Activated T-helper 17 cell treated with anti-CD3 and anti-CD28 coated beads, Interleukin-2, amount 50 U/mL, for 72 hours (primary cell): Measurements from ENCODE around the gene NFKBIA. TPM values are rescaled to one million over a fixed set of nuclear protein-coding genes. Genes with fewer than 3 reads are reported as not detected.
"Not testable (repeated sequence)": the region's sequence is repeated elsewhere in the genome, so short reads cannot be mapped to it uniquely, and the experiment has no call there.

Experiments used
- ATAC-seq: fragments of 150-1000 bp; cut with Tn5 transposase; replicated peaks from 2 replicates; pipeline ENCODE4 v1.10.0; 2021; ENCODE audit warnings: mild to moderate bottlenecking, moderate library complexity
- H3K27ac Mint-ChIP-seq: one replicate; pipeline ENCODE4 v1.8.0; 2022; ENCODE audit warnings: mixed read lengths
- H3K27me3 Mint-ChIP-seq: one replicate; pipeline ENCODE4 v1.8.0; 2022; ENCODE audit warnings: mixed read lengths
- H3K36me3 Mint-ChIP-seq: one replicate; pipeline ENCODE4 v1.8.0; 2022; ENCODE audit warnings: low read depth, mild to moderate bottlenecking, mixed read lengths
- H3K4me1 Mint-ChIP-seq: one replicate; pipeline ENCODE4 v1.8.0; 2022; ENCODE audit warnings: mixed read lengths
- H3K4me3 Mint-ChIP-seq: one replicate; pipeline ENCODE4 v1.8.0; 2022; ENCODE audit warnings: mild to moderate bottlenecking, mixed read lengths
- H3K9me3 Mint-ChIP-seq: one replicate; pipeline ENCODE4 v1.8.0; 2022; ENCODE audit warnings: mixed read lengths
- total RNA-seq, 2 donors: library from RNA; stranded (reverse); gene quantifications; one replicate each; pipeline ENCODE4 v1.2.3, GENCODE V29; 2022

NFKBIA gene
- 100 to 1,000 TPM; 299 to 554 TPM for total RNA-seq

DNA sequence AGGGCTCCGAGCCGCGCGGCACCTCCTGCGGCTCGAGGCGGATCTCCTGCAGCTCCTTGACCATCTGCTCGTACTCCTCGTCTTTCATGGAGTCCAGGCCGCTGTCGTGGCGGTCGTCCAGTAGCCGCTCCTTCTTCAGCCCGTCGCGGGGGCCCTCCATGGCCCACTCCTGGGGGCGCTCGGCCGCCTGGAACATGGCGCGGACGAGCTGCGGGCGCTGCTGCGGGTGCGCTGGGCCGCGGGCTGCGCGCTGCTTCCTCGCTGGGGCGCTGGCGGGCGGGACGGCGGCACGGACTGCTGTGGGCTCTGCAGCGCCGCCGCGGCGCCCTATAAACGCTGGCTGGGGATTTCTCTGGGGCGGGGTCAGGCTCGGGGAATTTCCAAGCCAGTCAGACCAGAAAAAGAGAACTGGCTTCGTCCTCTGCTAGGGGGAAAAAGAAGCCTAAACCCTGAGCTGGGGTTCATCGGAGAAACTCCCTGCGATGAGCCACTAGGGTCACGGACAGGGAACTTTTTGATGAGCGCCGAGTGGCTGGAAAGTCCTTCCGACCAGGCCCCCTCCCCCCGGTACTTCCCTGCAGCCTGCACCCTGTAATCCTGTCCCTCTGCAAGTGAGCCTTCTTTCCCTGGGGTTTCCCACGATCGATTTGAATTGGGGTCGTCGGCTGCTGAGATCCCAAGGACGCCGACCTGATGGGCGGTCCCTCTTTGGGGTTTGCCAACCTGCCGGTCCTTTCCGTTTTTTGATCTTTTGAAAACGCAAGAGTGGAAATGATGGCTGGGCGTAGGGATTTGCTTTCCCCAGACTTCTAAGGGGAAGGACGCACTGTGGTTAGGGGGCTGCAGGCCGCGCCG lies at the start of gene NFKBIA:
Gene NFKBIA (minus strand): TSS at position 301 of the 855 bp plus-strand sequence. CDS start 105 bp downstream, at position 196.
- peak within 1 kb of the TSS; percentile 97 for H3K27ac Mint-ChIP-seq

DNA sequence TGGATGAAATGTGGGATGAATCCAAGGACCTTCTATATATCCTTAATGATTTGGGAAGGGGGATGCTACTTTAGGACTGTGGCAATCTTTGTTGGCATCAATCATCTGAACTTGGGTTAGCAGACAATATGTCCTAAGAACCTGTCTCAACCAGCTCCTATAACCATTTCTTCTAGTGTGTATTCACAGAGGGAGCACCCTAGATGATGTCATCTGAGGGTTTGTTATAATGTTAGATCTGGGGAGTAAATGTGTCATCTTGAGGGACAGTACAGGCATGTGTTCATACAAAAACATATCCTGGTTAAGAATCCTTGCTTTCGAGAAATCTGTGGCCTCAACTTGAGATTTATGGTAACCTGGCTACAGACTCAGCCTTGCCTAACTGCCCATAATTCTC lies 41.9 kb upstream of the NFKBIA start:
- Mint-ChIP-seq H3K9me3 (no peaks in the 10 kb centered on the region), H3K4me3 (no peak overlapping the region), H3K27ac (no peak overlapping the region)

More for the DNA sequence above, at the start of gene NFKBIA:
- H3K4me3 Mint-ChIP-seq: peak within 1 kb of the TSS; percentile 97
- H3K4me1 Mint-ChIP-seq: peaks cover 26% of the 10 kb centered on the region
- no peaks in the 10 kb centered on the region for H3K27me3 Mint-ChIP-seq
- H3K36me3 Mint-ChIP-seq: peaks cover 54% of the 10 kb centered on the region
- peak; percentile 63 for ATAC-seq
- H3K9me3 Mint-ChIP-seq: no peaks in the 10 kb centered on the region

DNA sequence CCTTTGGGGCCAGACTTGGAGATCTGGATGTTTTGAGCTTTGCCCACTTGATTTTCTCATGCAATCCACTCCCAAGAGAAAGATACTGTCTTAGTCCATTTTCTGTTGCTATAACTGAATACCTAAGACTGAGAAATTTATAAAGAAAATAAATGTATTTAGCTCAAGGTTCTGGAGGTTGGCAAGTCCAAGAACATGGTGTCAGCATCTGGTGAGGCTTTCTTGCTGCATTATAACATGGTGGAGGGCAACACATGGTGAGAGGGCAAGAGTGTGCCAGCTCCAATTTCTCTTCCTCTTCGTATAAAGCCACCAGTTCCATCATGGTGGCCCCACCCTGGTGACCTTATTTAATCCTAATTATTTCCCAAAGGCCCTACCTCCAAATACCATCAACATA lies 39.6 kb upstream of the NFKBIA start:
- Mint-ChIP-seq H3K9me3 (no peaks in the 10 kb centered on the region), H3K27me3 (no peaks in the 10 kb centered on the region), H3K27ac (no peak overlapping the region), H3K4me1 (no peaks in the 10 kb centered on the region), H3K36me3 (no peaks in the 10 kb centered on the region), H3K4me3 (no peak overlapping the region)
- no peak for ATAC-seq

More for the DNA sequence above, 41.9 kb upstream of the NFKBIA start:
- ATAC-seq: no peak
- no peaks in the 10 kb centered on the region for H3K27me3 Mint-ChIP-seq
- H3K4me1 Mint-ChIP-seq: no peaks in the 10 kb centered on the region
- H3K36me3 Mint-ChIP-seq: no peaks in the 10 kb centered on the region

GRCh38 chr14:35441160-35441559 lies 36.6 kb upstream of the NFKBIA start:
- no peak overlapping the region for H3K4me3 Mint-ChIP-seq
- no peak for ATAC-seq
- H3K36me3 Mint-ChIP-seq: no peaks in the 10 kb centered on the region
- H3K4me1 Mint-ChIP-seq: no peaks in the 10 kb centered on the region
- H3K9me3 Mint-ChIP-seq: no peaks in the 10 kb centered on the region
- H3K27ac Mint-ChIP-seq: no peak overlapping the region
- H3K27me3 Mint-ChIP-seq: no peaks in the 10 kb centered on the region

DNA sequence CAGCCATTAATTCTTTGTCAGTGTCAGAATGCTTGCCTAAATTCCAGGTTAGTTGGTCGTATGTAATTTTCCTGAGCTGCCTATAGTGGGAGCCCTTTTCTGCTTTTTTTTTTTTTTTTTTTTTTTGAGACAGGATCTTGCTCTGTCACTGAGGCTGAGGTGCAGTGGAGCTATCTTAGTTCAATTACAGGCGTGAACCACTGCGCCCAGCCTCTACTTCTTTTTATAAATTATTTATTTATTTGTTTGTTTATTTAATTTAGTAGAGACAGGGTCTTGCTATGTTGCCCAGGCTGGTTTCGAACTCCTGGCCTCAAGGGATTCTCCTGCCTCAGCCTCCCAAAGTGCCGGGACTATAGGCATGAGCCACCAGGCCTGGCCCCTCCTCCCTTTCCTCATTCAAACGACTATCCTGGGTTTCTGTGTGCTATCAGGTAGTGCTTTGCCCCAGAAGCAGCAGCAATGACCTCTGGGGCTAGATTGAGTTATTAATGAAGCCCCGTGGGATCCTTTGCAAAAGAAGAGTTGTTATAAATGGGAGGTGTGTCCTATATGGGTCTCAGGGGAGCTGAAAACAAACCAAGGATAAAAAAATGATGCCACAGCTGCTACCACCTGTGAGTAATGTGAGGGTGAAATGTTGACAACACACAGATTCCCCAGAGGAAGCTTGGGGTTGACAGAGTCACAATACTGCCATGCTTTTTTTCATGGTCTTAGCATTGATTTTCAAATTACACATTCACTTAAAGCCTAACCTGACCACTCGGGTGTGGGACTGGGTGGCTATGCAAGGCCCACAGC lies 34.6 kb upstream of the NFKBIA start:
- H3K27ac Mint-ChIP-seq: no peak overlapping the region
- H3K4me1 Mint-ChIP-seq: peaks cover 6% of the 10 kb centered on the region
- H3K36me3 Mint-ChIP-seq: no peaks in the 10 kb centered on the region
- H3K9me3 Mint-ChIP-seq: no peaks in the 10 kb centered on the region
- ATAC-seq: no peak
- no peak overlapping the region for H3K4me3 Mint-ChIP-seq
- H3K27me3 Mint-ChIP-seq: no peaks in the 10 kb centered on the region

- ATAC-seq, H3K27ac Mint-ChIP-seq, H3K4me1 Mint-ChIP-seq, H3K9me3 Mint-ChIP-seq, H3K36me3 Mint-ChIP-seq, H3K4me3 Mint-ChIP-seq, H3K27me3 Mint-ChIP-seq: not testable (repeated sequence)
These were observed 33.9 kb upstream of the NFKBIA start for GRCh38 chr14:35438492-35438891.

GRCh38 chr14:35435177-35435576 lies 30.6 kb upstream of the NFKBIA start:
- Mint-ChIP-seq H3K36me3 (no peaks in the 10 kb centered on the region), H3K4me3 (no peak overlapping the region), H3K27ac (peak overlapping the region; percentile 66), H3K27me3 (no peaks in the 10 kb centered on the region), H3K4me1 (peaks cover 8% of the 10 kb centered on the region), H3K9me3 (no peaks in the 10 kb centered on the region)
- peak; percentile 77 for ATAC-seq

GRCh38 chr14:35433826-35434225 lies 29.3 kb upstream of the NFKBIA start:
- Mint-ChIP-seq H3K9me3 (no peaks in the 10 kb centered on the region), H3K4me1 (peaks cover 11% of the 10 kb centered on the region), H3K27me3 (no peaks in the 10 kb centered on the region), H3K4me3 (no peak overlapping the region), H3K27ac (no peak overlapping the region), H3K36me3 (no peaks in the 10 kb centered on the region)
- ATAC-seq: no peak

GRCh38 chr14:35430459-35431199 lies 26.1 kb upstream of the NFKBIA start:
- H3K4me1 Mint-ChIP-seq: peaks cover 11% of the 10 kb centered on the region
- no peak for ATAC-seq
- H3K27me3 Mint-ChIP-seq: no peaks in the 10 kb centered on the region
- peak overlapping the region; percentile 7 for H3K4me3 Mint-ChIP-seq
- no peaks in the 10 kb centered on the region for H3K9me3 Mint-ChIP-seq
- no peaks in the 10 kb centered on the region for H3K36me3 Mint-ChIP-seq
- no peak overlapping the region for H3K27ac Mint-ChIP-seq

DNA sequence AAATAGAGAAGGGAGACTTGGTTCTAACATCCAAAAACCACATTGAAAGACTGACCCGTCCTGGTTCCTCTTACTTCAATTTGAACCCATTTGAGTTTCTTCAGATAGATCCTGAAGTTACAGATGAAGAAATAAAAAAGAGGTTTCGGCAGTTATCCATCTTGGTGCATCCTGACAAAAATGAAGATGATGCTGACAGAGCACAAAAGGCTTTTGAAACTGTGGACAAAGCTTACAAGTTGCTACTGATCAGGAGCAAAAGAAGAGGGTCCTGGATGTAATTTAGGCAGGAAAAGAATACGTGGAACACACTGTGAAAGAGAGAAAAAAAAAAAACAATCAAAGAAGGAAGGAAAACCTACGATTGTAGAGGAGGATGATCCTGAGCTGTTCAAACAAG lies 25.4 kb upstream of the NFKBIA start:
- ATAC-seq: no peak
- H3K36me3 Mint-ChIP-seq: no peaks in the 10 kb centered on the region
- no peak overlapping the region for H3K27ac Mint-ChIP-seq
- no peaks in the 10 kb centered on the region for H3K27me3 Mint-ChIP-seq
- peaks cover 6% of the 10 kb centered on the region for H3K4me1 Mint-ChIP-seq
- peak overlapping the region; percentile 7 for H3K4me3 Mint-ChIP-seq
- no peaks in the 10 kb centered on the region for H3K9me3 Mint-ChIP-seq

GRCh38 chr14:35425850-35426249 lies 21.3 kb upstream of the NFKBIA start:
- Mint-ChIP-seq H3K4me3 (no peak overlapping the region), H3K27ac (no peak overlapping the region), H3K36me3 (no peaks in the 10 kb centered on the region), H3K27me3 (no peaks in the 10 kb centered on the region), H3K4me1 (peaks cover 10% of the 10 kb centered on the region), H3K9me3 (no peaks in the 10 kb centered on the region)
- peak; percentile 74 for ATAC-seq

- no peak for ATAC-seq
- Mint-ChIP-seq H3K4me3 (no peak overlapping the region), H3K4me1 (peaks cover 4% of the 10 kb centered on the region), H3K27me3 (no peaks in the 10 kb centered on the region), H3K36me3 (no peaks in the 10 kb centered on the region), H3K27ac (no peak overlapping the region), H3K9me3 (no peaks in the 10 kb centered on the region)
These were observed 19.1 kb upstream of the NFKBIA start for GRCh38 chr14:35423621-35424020.

- H3K27me3 Mint-ChIP-seq: peaks cover 4% of the 10 kb centered on the region
- no peak overlapping the region for H3K4me3 Mint-ChIP-seq
- no peaks in the 10 kb centered on the region for H3K9me3 Mint-ChIP-seq
- peaks cover 6% of the 10 kb centered on the region for H3K36me3 Mint-ChIP-seq
- H3K27ac Mint-ChIP-seq: no peak overlapping the region
- H3K4me1 Mint-ChIP-seq: peaks cover 31% of the 10 kb centered on the region
- ATAC-seq: no peak
These were observed 15.7 kb upstream of the NFKBIA start for GRCh38 chr14:35420036-35420811.

GRCh38 chr14:35419429-35419841 lies 14.9 kb upstream of the NFKBIA start:
- Mint-ChIP-seq H3K4me1 (peaks cover 38% of the 10 kb centered on the region), H3K36me3 (peaks cover 6% of the 10 kb centered on the region), H3K27me3 (peaks cover 4% of the 10 kb centered on the region), H3K27ac (no peak overlapping the region), H3K9me3 (no peaks in the 10 kb centered on the region), H3K4me3 (no peak overlapping the region)
- no peak for ATAC-seq
